Left lobe of liver (tissue), 2 donors: ENCODE data around the gene FOSB. TPM values are rescaled to one million over a fixed set of nuclear protein-coding genes. Genes with fewer than 3 reads are reported as not detected.
"Not testable (repeated sequence)": the region's sequence is repeated elsewhere in the genome, so short reads cannot be mapped to it uniquely, and the experiment has no call there.

ENCODE experiments used
- ATAC-seq: fragments of 200-7000 bp; cut with Tn5 transposase; one replicate; pipeline ENCODE4 v1.9.1; 2020; ENCODE audit warnings: mild to moderate bottlenecking, moderate library complexity
- DNase-seq: peaks from one replicate; pipeline ENCODE4 v3.0.0-alpha.2; 2020; ENCODE audit warnings: low spot score
- total RNA-seq: library from RNA; stranded (reverse); gene quantifications from one replicate; pipeline ENCODE4 v1.2.1, GENCODE V29; 2021
- donor health status: DM: no; HTN: no; CAD: no; lungs with moderate emphysema.
- donor health status: DM: no; HTN: yes; CAD: no.

Gene FOSB
- total RNA-seq, 1 donor from 2014 or later: 0.35 TPM

- ATAC-seq (no peak), DNase-seq (no peak)
Measured at GRCh38 chr19:45500918-45501729, 33.3 kb downstream of the FOSB start.

- DNase-seq (no peak), ATAC-seq (no peak)
Measured at GRCh38 chr19:45501730-45502014, 33.9 kb downstream of the FOSB start.

GRCh38 chr19:45502111-45502510, 34.3 kb downstream of the FOSB start:
- no peak for DNase-seq
- no peak for ATAC-seq

GRCh38 chr19:45503909-45504308, 36.1 kb downstream of the FOSB start:
- ATAC-seq (no peak), DNase-seq (no peak)

GRCh38 chr19:45505151-45505995, 37.6 kb downstream of the FOSB start:
- ATAC-seq (no peak), DNase-seq (no peak)

GRCh38 chr19:45505996-45506245, 38.1 kb downstream of the FOSB start:
- DNase-seq (no peak), ATAC-seq (no peak)

- DNase-seq: peak; percentile 97
- ATAC-seq: peak; percentile 84
Measured at GRCh38 chr19:45506246-45506988, 38.6 kb downstream of the FOSB start.

- DNase-seq: peak; percentile 93
Measured at GRCh38 chr19:45506989-45507871, 39.4 kb downstream of the FOSB start, which contains the start of gene VASP. TSS of gene VASP (plus strand) at chr19:45507479. CDS start at chr19:45507772, 293 bp downstream.

GRCh38 chr19:45507872-45508416, 40.1 kb downstream of the FOSB start:
- DNase-seq (no peak), ATAC-seq (no peak)

More at GRCh38 chr19:45506989-45507871, 39.4 kb downstream of the FOSB start, which contains the start of gene VASP:
- peak; percentile 76 for ATAC-seq

GRCh38 chr19:45508417-45508860, 40.6 kb downstream of the FOSB start:
- DNase-seq (no peak), ATAC-seq (peak; percentile 3)

GRCh38 chr19:45508861-45509691, 41.3 kb downstream of the FOSB start:
- peak; percentile 13 for ATAC-seq
- peak; percentile 73 for DNase-seq

GRCh38 chr19:45509692-45510015, 41.9 kb downstream of the FOSB start:
- DNase-seq: no peak
- no peak for ATAC-seq

- not testable (repeated sequence) for ATAC-seq, DNase-seq
Measured at GRCh38 chr19:45510352-45510751, 42.6 kb downstream of the FOSB start.

- no peak for DNase-seq
- no peak for ATAC-seq
Measured at GRCh38 chr19:45511074-45511473, 43.3 kb downstream of the FOSB start.

- no peak for DNase-seq
- ATAC-seq: no peak
Measured at GRCh38 chr19:45512881-45513483, 45.2 kb downstream of the FOSB start.

GRCh38 chr19:45514376-45515051, 46.7 kb downstream of the FOSB start:
- DNase-seq (peak; percentile 86), ATAC-seq (peak; percentile 94)

- peak; percentile 15 for ATAC-seq
- peak; percentile 63 for DNase-seq
Measured at GRCh38 chr19:45515081-45515624, 47.4 kb downstream of the FOSB start.

GRCh38 chr19:45515807-45516401, 48.1 kb downstream of the FOSB start:
- peak; percentile 12 for ATAC-seq
- DNase-seq: no peak
